HL-60 (cell line): ENCODE data around the gene SKIC8.

Experiments
- GABPA ChIP-seq: IDR thresholded peaks from 2 replicates; pipeline ENCODE4 v1.6.1; 2012; ENCODE audit warnings: low read depth
- REST ChIP-seq: IDR thresholded peaks from 2 replicates; pipeline ENCODE4 v1.6.1; 2012; ENCODE audit warnings: low read depth; ENCODE audit not compliant: insufficient replicate concordance
- TF ChIP-seq, protein P1 (sequence below): IDR thresholded peaks from one replicate; pipeline ENCODE4 v1.5.1; 2011; ENCODE audit warnings: low read length, control low read depth, inconsistent platforms; ENCODE audit not compliant: insufficient read depth

- TF ChIP-seq, protein P1, sequence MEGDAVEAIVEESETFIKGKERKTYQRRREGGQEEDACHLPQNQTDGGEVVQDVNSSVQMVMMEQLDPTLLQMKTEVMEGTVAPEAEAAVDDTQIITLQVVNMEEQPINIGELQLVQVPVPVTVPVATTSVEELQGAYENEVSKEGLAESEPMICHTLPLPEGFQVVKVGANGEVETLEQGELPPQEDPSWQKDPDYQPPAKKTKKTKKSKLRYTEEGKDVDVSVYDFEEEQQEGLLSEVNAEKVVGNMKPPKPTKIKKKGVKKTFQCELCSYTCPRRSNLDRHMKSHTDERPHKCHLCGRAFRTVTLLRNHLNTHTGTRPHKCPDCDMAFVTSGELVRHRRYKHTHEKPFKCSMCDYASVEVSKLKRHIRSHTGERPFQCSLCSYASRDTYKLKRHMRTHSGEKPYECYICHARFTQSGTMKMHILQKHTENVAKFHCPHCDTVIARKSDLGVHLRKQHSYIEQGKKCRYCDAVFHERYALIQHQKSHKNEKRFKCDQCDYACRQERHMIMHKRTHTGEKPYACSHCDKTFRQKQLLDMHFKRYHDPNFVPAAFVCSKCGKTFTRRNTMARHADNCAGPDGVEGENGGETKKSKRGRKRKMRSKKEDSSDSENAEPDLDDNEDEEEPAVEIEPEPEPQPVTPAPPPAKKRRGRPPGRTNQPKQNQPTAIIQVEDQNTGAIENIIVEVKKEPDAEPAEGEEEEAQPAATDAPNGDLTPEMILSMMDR: no peak
- no peak for TF ChIP-seq GABPA
- TF ChIP-seq REST: no peak
Measured at GRCh38 chr15:78255421-78256043, 43.9 kb downstream of the SKIC8 start.
